HepG2 (cell line): ENCODE measurements around the gene SEC14L5. TPM values are rescaled to one million over a fixed set of nuclear protein-coding genes. Genes with fewer than 3 reads are reported as not detected.

ENCODE experiments used
- ATAC-seq: fragments of 200-7000 bp; cut with Tn5 transposase; 3 replicates; pipeline ENCODE4 v1.9.1; 2020; ENCODE audit warnings: mild to moderate bottlenecking, moderate library complexity
- BruUV-seq: library from RNA; stranded (reverse); fragments of 400-500 nt; replicated peaks from 2 replicates; lab custom pipeline; 2021; lab: Mats Ljungman, UMichigan
- CTCF ChIA-PET: fragments of 300-600 bp; formaldehyde crosslinking; extraction: SDS; loops from one replicate; lab custom pipeline; 2021; ENCODE audit warnings: low total read pairs, inconsistent platforms, low intra/inter-chr PET ratio; lab: Yijun Ruan, JAX
- POLR2A ChIA-PET: fragments of 350-600 bp; sonication (Branson Sonifier 250); formaldehyde crosslinking; loops from one replicate; lab custom pipeline; 2020; ENCODE audit warnings: antibody characterized with exemption, inconsistent platforms; lab: Yijun Ruan, JAX
- DNase-seq: peaks from one replicate; pipeline ENCODE4 v3.0.0-alpha.2; 2015; ENCODE audit warnings: low spot score
- FAIRE-seq: peaks from 3 replicates; lab custom pipeline; 2011; peaks lifted over from hg19 to GRCh38; lab: Jason Lieb, UNC
- H2AFZ ChIP-seq: one replicate; pipeline ENCODE4 v1.6.1; 2011; ENCODE audit warnings: low read length, inconsistent platforms
- H3K27ac ChIP-seq: fragments of 300-600 bp; 3 replicates; pipeline ENCODE4 v1.8.0; 2011; ENCODE audit warnings: mixed run types, mild to moderate bottlenecking, mixed read lengths, low read length, inconsistent platforms; ENCODE audit not compliant: insufficient read depth; ENCODE audit errors: extremely low read length
- H3K27me3 ChIP-seq, 2 experiments: fragments of 200-600 bp in 1 of 2; 2 replicates in 1 of 2; 3 replicates in 1 of 2; pipeline versions ENCODE4 v1.6.0 to v1.8.0; 2011; ENCODE audit warnings: low read length in 2 of 2, mild to moderate bottlenecking in 2 of 2, moderate library complexity in 2 of 2, inconsistent platforms in 1 of 2; ENCODE audit not compliant: insufficient read depth in 2 of 2, control insufficient read depth in 1 of 2
- H3K36me3 ChIP-seq, 2 experiments: fragments of 200-600 bp in 1 of 2; replicated peaks in 1 of 2; 2 replicates in 1 of 2; 3 replicates in 1 of 2; pipeline versions ENCODE4 v1.5.1 to v1.8.0; 2011; ENCODE audit warnings: low read length in 2 of 2, inconsistent platforms in 1 of 2; ENCODE audit not compliant: insufficient read depth in 2 of 2, control insufficient read depth in 1 of 2
- H3K4me1 ChIP-seq: 2 replicates; pipeline ENCODE4 v1.5.1; 2012; ENCODE audit warnings: low read length, inconsistent platforms; ENCODE audit not compliant: insufficient read depth
- H3K4me2 ChIP-seq: 2 replicates; pipeline ENCODE4 v1.6.0; 2011; ENCODE audit warnings: low read depth, low read length, inconsistent platforms
- H3K4me3 ChIP-seq, 3 experiments: fragments of 200-600 bp in 1 of 3; sonication (generic), shearing (Covaris generic) in 1 of 3; replicated peaks in 1 of 3; 2 replicates each; pipeline ENCODE4 v1.5.1; 2011 to 2016; ENCODE audit warnings: low read length in 3 of 3, inconsistent platforms in 2 of 3, low read depth in 2 of 3, mild to moderate bottlenecking in 2 of 3, control low read depth in 1 of 3, mixed read lengths in 1 of 3; ENCODE audit not compliant: insufficient read depth in 1 of 3
- H3K79me2 ChIP-seq: one replicate; pipeline ENCODE4 v1.6.1; 2011; ENCODE audit warnings: low read length, inconsistent platforms; ENCODE audit not compliant: insufficient read depth
- H3K9ac ChIP-seq: 2 replicates; pipeline ENCODE4 v1.6.0; 2011; ENCODE audit warnings: mild to moderate bottlenecking, low read depth, low read length, inconsistent platforms; ENCODE audit not compliant: insufficient read depth
- H3K9me3 ChIP-seq: 2 replicates; pipeline ENCODE4 v1.5.1; 2012; ENCODE audit warnings: mild to moderate bottlenecking, low read length
- H4K20me1 ChIP-seq: 2 replicates; pipeline ENCODE4 v1.6.0; 2011; ENCODE audit warnings: inconsistent platforms, mild to moderate bottlenecking, low read length, moderate library complexity; ENCODE audit not compliant: insufficient read depth
- CC2D1A ChIP-seq: sonication (generic); formaldehyde crosslinking; IDR thresholded peaks from 2 replicates; pipeline ENCODE4 v1.8.1; 2023; ENCODE audit warnings: mild to moderate bottlenecking, missing genetic modification reagents
- HDAC1 ChIP-seq: sonication (generic); formaldehyde crosslinking; IDR thresholded peaks from 2 replicates; pipeline ENCODE4 v1.5.1; 2020; ENCODE audit warnings: mild to moderate bottlenecking, missing genetic modification reagents
- IRF9 ChIP-seq: sonication (generic); formaldehyde crosslinking; IDR thresholded peaks from 2 replicates; pipeline ENCODE4 v1.8.0; 2022; ENCODE audit warnings: missing genetic modification reagents, mild to moderate bottlenecking, borderline replicate concordance
- KDM2A ChIP-seq: sonication (generic); formaldehyde crosslinking; IDR thresholded peaks from 2 replicates; pipeline ENCODE4 v1.4.0; 2020; ENCODE audit warnings: low read depth, missing genetic modification reagents, borderline replicate concordance
- NFE2L1 ChIP-seq: sonication (generic); formaldehyde crosslinking; IDR thresholded peaks from 2 replicates; pipeline ENCODE4 v1.4.0; 2020; ENCODE audit warnings: missing genetic modification reagents, mild to moderate bottlenecking, borderline replicate concordance
- SIX4 ChIP-seq: sonication (generic); formaldehyde crosslinking; IDR thresholded peaks from 2 replicates; pipeline ENCODE4 v1.4.0; 2020; ENCODE audit warnings: missing genetic modification reagents
- SMAD3 ChIP-seq: sonication (generic); formaldehyde crosslinking; IDR thresholded peaks from 2 replicates; pipeline ENCODE4 v1.4.0; 2020; ENCODE audit warnings: missing genetic modification reagents
- U2AF1 ChIP-seq: fragments of 200-400 bp; formaldehyde crosslinking; optimal IDR thresholded peaks from 2 replicates; pipeline ENCODE3; 2017; ENCODE audit warnings: mild to moderate bottlenecking, low read depth, low read length
- WIZ ChIP-seq: sonication (generic); formaldehyde crosslinking; IDR thresholded peaks from 2 replicates; pipeline ENCODE4 v1.5.1; 2020; ENCODE audit warnings: mild to moderate bottlenecking, missing genetic modification reagents
- ZFYVE20 ChIP-seq: sonication (generic); formaldehyde crosslinking; IDR thresholded peaks from 2 replicates; pipeline ENCODE4 v1.8.0; 2023; ENCODE audit warnings: low read depth, mild to moderate bottlenecking, moderate library complexity, missing genetic modification reagents, borderline replicate concordance
- ZNF317 ChIP-seq: sonication (generic); formaldehyde crosslinking; IDR thresholded peaks from 2 replicates; pipeline ENCODE4 v1.5.0; 2020; ENCODE audit warnings: mild to moderate bottlenecking, missing genetic modification reagents
- ZNF598 ChIP-seq: sonication (generic); formaldehyde crosslinking; IDR thresholded peaks from 2 replicates; pipeline ENCODE4 v1.5.1; 2020; ENCODE audit warnings: mild to moderate bottlenecking, missing genetic modification reagents, borderline replicate concordance
- ZNF644 ChIP-seq: IDR thresholded peaks from 2 replicates; pipeline ENCODE4 v1.6.1; 2016; ENCODE audit warnings: low read depth
- ZNF780A ChIP-seq: sonication (generic); formaldehyde crosslinking; IDR thresholded peaks from 2 replicates; pipeline ENCODE4 v1.8.0; 2022; ENCODE audit warnings: mild to moderate bottlenecking, missing genetic modification reagents, moderate library complexity
- WGBS: methylation state at CpG from one replicate; pipeline ENCODE4 v1.1.6; 2017; ENCODE audit warnings: low lambda C conversion rate; 5-methylcytosine and 5-hydroxymethylcytosine counted together
- in situ Hi-C: cut with HindIII; loops from 2 replicates; pipeline ENCODE4 v1.10.0; 2017; ENCODE audit warnings: low pct_unique_long_range_greater_than_20kb; ENCODE audit not compliant: extremely low pct_ligation_motif_present
- intact Hi-C: fragments of 100-400 bp; cut with micrococcal nuclease; formaldehyde crosslinking; loops from one replicate; pipeline ENCODE4 v1.10.0; 2022; ENCODE audit not compliant: unreplicated experiment
- polyA plus RNA-seq, 8 experiments: library from polyadenylated mRNA; depleted of rRNA in 3 of 8; stranded (reverse) in 7 of 8; unstranded in 1 of 8; fragments of >200 nt; fragmentation: Illumina TruSeq in 4 of 8; extraction: Trizol in 4 of 8; gene quantifications; 2 replicates each; pipeline versions ENCODE4 v1.2.1 to v1.2.3, GENCODE V29; 2011 to 2016; ENCODE audit warnings: low read depth in 4 of 8, missing spikeins in 1 of 8, mixed read lengths in 1 of 8; ENCODE audit not compliant: insufficient read depth in 1 of 8
- total RNA-seq, 5 experiments: library from RNA; depleted of rRNA; stranded (reverse); fragments of >200 nt; fragmentation: Illumina TruSeq; extraction: Trizol; gene quantifications; 2 replicates each; pipeline ENCODE4 v1.2.3, GENCODE V29; 2016; ENCODE audit warnings: low read depth in 1 of 5
- TF ChIP-seq, protein P1 (sequence below): sonication (generic); formaldehyde crosslinking; IDR thresholded peaks from 2 replicates; pipeline ENCODE4 v1.4.0; 2020; ENCODE audit warnings: missing genetic modification reagents
- TF ChIP-seq, protein P2 (sequence below): fragments of 450-650 bp; IDR thresholded peaks from 2 replicates; pipeline ENCODE4 v1.6.1; 2017
- TF ChIP-seq, protein P3 (sequence below): sonication (generic); formaldehyde crosslinking; IDR thresholded peaks from 2 replicates; pipeline ENCODE4 v1.4.0; 2020; ENCODE audit warnings: mild to moderate bottlenecking, missing genetic modification reagents

SEC14L5 gene
- total and polyA plus RNA-seq, 2 of the 13 experiments (the other 11 are each of a cell fraction or from before 2014, with no cell fraction given) = 0.40 to 0.42 TPM

DNA sequence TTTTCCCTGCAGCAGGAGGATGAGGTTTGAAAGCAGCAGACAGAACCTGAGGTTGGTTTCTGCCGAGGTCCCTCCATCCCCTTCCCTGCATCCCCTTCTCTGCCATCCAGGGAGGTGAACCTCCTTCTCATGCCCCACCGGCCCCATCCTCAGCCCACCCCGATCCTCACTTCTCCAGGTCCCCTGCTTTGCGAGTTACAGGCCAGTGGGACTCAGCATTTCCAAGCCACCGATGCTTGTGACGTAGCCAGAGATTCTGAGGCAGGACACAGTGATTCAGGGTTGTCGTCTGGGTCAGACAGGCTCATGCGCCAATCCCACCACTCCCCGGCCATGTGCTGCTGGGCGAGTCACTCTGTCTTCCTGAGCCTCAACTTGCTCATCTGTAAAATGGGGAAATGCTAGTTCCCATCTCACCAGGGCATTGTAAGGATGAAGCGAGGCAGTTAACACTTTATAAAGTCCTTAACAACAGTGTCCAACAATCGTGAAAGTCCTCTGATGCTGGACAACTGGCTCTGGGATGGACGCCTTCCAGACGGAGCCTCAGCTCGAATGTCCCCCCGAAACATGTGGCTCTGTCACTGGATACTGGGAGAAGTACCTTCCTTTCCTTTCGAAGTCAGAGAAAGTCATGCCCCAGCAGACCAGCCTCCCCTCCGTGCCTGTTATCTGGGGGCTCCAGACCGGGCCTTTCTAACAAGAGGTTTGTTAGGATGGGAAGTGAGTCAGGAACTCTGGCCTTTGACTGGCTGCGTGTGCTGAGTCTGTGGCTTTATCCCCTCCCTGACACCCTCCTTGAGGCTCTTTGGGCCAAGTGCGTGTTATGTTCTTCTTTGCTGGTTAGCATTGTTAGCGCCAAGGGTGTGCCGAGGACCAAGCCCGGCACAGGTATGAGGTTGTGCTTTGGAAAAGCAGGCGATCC, 21.9 kb downstream of the SEC14L5 start (continued):
- TF ChIP-seq, protein P1, sequence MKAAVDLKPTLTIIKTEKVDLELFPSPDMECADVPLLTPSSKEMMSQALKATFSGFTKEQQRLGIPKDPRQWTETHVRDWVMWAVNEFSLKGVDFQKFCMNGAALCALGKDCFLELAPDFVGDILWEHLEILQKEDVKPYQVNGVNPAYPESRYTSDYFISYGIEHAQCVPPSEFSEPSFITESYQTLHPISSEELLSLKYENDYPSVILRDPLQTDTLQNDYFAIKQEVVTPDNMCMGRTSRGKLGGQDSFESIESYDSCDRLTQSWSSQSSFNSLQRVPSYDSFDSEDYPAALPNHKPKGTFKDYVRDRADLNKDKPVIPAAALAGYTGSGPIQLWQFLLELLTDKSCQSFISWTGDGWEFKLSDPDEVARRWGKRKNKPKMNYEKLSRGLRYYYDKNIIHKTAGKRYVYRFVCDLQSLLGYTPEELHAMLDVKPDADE (CRISPR knock-in tag) = no peak
- no peak for TF ChIP-seq U2AF1
- TF ChIP-seq, all 625 proteins: peak for 5

- FAIRE-seq (no peak), ATAC-seq (no peak), DNase-seq (no peak)
- no peaks in the 10 kb centered on the region for H4K20me1 ChIP-seq
- ChIA-PET POLR2A (no interaction called here), CTCF (no interaction called here)
- in situ Hi-C loops = no loop called here
- intact Hi-C loops = no loop called here
- H3K9ac ChIP-seq = no peak overlapping the region
- H3K27me3 ChIP-seq = peaks cover 5 to 33% of the 10 kb centered on the region in 2 experiments; a peak in 4 of 5 replicates
- H3K4me2 ChIP-seq = no peak overlapping the region
- 15% methylated on average over 10 of the region's 10 CpGs for WGBS
- H3K79me2 ChIP-seq = no peaks in the 10 kb centered on the region
- no peak overlapping the region for H3K4me3 ChIP-seq
- H3K27ac ChIP-seq = no peak overlapping the region
- no peak overlapping the region for H2AFZ ChIP-seq
- BruUV-seq = no TSS peak
- peaks cover 12% of the 10 kb centered on the region for H3K4me1 ChIP-seq
- no peaks in the 10 kb centered on the region for H3K9me3 ChIP-seq
- no peaks in the 10 kb centered on the region for H3K36me3 ChIP-seq
- TF ChIP-seq WIZ (CRISPR knock-in tag) (no peak), HDAC1 (no peak), IRF9 (CRISPR knock-in tag) (no peak), ZFYVE20 (no peak), ZNF644 (CRISPR knock-in tag) (no peak), SMAD3 (no peak), CC2D1A (no peak), ZNF780A (CRISPR knock-in tag) (no peak), NFE2L1 (CRISPR knock-in tag) (no peak), KDM2A (CRISPR knock-in tag) (no peak), ZNF317 (no peak), SIX4 (CRISPR knock-in tag) (no peak), ZNF598 (CRISPR knock-in tag) (no peak)
- TF ChIP-seq, protein P2, sequence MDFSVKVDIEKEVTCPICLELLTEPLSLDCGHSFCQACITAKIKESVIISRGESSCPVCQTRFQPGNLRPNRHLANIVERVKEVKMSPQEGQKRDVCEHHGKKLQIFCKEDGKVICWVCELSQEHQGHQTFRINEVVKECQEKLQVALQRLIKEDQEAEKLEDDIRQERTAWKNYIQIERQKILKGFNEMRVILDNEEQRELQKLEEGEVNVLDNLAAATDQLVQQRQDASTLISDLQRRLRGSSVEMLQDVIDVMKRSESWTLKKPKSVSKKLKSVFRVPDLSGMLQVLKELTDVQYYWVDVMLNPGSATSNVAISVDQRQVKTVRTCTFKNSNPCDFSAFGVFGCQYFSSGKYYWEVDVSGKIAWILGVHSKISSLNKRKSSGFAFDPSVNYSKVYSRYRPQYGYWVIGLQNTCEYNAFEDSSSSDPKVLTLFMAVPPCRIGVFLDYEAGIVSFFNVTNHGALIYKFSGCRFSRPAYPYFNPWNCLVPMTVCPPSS = no peak
- TF ChIP-seq, protein P3, sequence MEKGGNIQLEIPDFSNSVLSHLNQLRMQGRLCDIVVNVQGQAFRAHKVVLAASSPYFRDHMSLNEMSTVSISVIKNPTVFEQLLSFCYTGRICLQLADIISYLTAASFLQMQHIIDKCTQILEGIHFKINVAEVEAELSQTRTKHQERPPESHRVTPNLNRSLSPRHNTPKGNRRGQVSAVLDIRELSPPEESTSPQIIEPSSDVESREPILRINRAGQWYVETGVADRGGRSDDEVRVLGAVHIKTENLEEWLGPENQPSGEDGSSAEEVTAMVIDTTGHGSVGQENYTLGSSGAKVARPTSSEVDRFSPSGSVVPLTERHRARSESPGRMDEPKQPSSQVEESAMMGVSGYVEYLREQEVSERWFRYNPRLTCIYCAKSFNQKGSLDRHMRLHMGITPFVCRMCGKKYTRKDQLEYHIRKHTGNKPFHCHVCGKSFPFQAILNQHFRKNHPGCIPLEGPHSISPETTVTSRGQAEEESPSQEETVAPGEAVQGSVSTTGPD = no peak
These were observed 22.6 kb downstream of the SEC14L5 start for GRCh38 chr16:4980691-4981090.
